CD4-positive, alpha-beta T cell (primary cell): ENCODE measurements around the gene CKAP2L. TPM values are rescaled to one million over a fixed set of nuclear protein-coding genes. Genes with fewer than 3 reads are reported as not detected.

Experiments
- ATAC-seq: fragments of 200-7000 bp; cut with Tn5 transposase; one replicate; pipeline ENCODE4 v1.10.0; 2022; ENCODE audit warnings: mild to moderate bottlenecking; ENCODE audit not compliant: poor library complexity
- CTCF ChIA-PET: fragments of 350-600 bp; sonication (Branson Sonifier 250); formaldehyde crosslinking; loops from one replicate; lab custom pipeline; 2021; ENCODE audit warnings: antibody characterized with exemption, inconsistent platforms; lab: Charles Lee
- POLR2A ChIA-PET: fragments of 350-600 bp; sonication (Branson Sonifier 250); formaldehyde crosslinking; loops from one replicate; lab custom pipeline; 2021; ENCODE audit warnings: antibody characterized with exemption, inconsistent platforms; lab: Charles Lee
- DNase-seq, 14 experiments: peaks; one replicate each; pipeline ENCODE4 v3.0.0-alpha.2; 2013 to 2020; ENCODE audit warnings: mixed read lengths in 2 of 14
- H3K27ac ChIP-seq, 2 donors: one replicate each; pipeline versions ENCODE4 v1.5.1 to v1.7.0; 2013; ENCODE audit warnings: low read length in 2 of 2, low read depth in 1 of 2, mild to moderate bottlenecking in 1 of 2
- H3K27me3 ChIP-seq, 2 experiments: 1 replicate in 1 of 2; 2 replicates in 1 of 2; pipeline versions ENCODE4 v1.6.1 to v1.7.0; 2013; ENCODE audit warnings: low read length in 2 of 2, control low read depth in 1 of 2, mild to moderate bottlenecking in 1 of 2, moderate library complexity in 1 of 2; ENCODE audit not compliant: insufficient read depth in 2 of 2, control insufficient read depth in 1 of 2
- H3K36me3 ChIP-seq: one replicate; pipeline ENCODE4 v1.6.1; 2013; ENCODE audit warnings: low read length, control low read depth; ENCODE audit not compliant: insufficient read depth
- H3K4me1 ChIP-seq: one replicate; pipeline ENCODE4 v1.6.1; 2013; ENCODE audit warnings: low read length, control low read depth; ENCODE audit not compliant: insufficient read depth
- H3K4me3 ChIP-seq: one replicate; pipeline ENCODE4 v1.5.1; 2013; ENCODE audit warnings: mild to moderate bottlenecking, low read length, moderate library complexity
- H3K9me3 ChIP-seq, 2 experiments: 1 replicate in 1 of 2; 2 replicates in 1 of 2; pipeline versions ENCODE4 v1.6.1 to v1.7.0; 2013; ENCODE audit warnings: low read length in 2 of 2, mild to moderate bottlenecking in 2 of 2, control low read depth in 1 of 2, moderate library complexity in 1 of 2; ENCODE audit not compliant: control insufficient read depth in 1 of 2, insufficient read depth in 1 of 2
- H3K27ac Mint-ChIP-seq: one replicate; pipeline ENCODE4 v1.8.0; 2020; ENCODE audit warnings: mixed read lengths
- H3K27me3 Mint-ChIP-seq: one replicate; pipeline ENCODE4 v1.8.0; 2021; ENCODE audit warnings: mixed read lengths
- H3K36me3 Mint-ChIP-seq: one replicate; pipeline ENCODE4 v1.8.0; 2021; ENCODE audit warnings: low read depth, mixed read lengths
- H3K4me1 Mint-ChIP-seq: one replicate; pipeline ENCODE4 v1.8.0; 2021; ENCODE audit warnings: low read depth, mixed read lengths
- H3K4me3 Mint-ChIP-seq: one replicate; pipeline ENCODE4 v1.8.0; 2020; ENCODE audit warnings: mild to moderate bottlenecking, mixed read lengths
- H3K9me3 Mint-ChIP-seq: one replicate; pipeline ENCODE4 v1.8.0; 2020; ENCODE audit warnings: mixed read lengths
- CTCF ChIP-seq: fragments of 200-600 bp; IDR thresholded peaks from one replicate; pipeline ENCODE4 v1.8.0; 2022; ENCODE audit warnings: antibody characterized with exemption, mild to moderate bottlenecking
- intact Hi-C, 2 experiments: fragments of 100-400 bp; cut with DNase I in 1 of 2; cut with micrococcal nuclease in 1 of 2; formaldehyde crosslinking; loops; one replicate each; pipeline versions ENCODE4 v1.15.1 to v1.9.0; 2023 to 2025; cut with DNase I, micrococcal nuclease
- total RNA-seq, 174 experiments: library from RNA in 2 of 174; stranded (reverse) in 2 of 174; gene quantifications; one replicate each; pipeline ENCODE4 v1.2.3 and lab custom pipeline; 2021 to 2026

CKAP2L gene
- total RNA-seq, 2 experiments from 2014 or later, result 0.08 to 0.50 TPM

- H3K4me3 Mint-ChIP-seq, result no peak overlapping the region
- Histone ChIP-seq H3K36me3 (no peaks in the 10 kb centered on the region), H3K27me3 (no peaks in the 10 kb centered on the region), H3K9me3 (no peaks in the 10 kb centered on the region), H3K27ac (no peak overlapping the region), H3K4me1 (no peaks in the 10 kb centered on the region), H3K4me3 (no peak overlapping the region)
- H3K4me1 Mint-ChIP-seq, result no peaks in the 10 kb centered on the region
- DNase-seq (no peak), ATAC-seq (no peak)
- no peak for TF ChIP-seq CTCF
- no peaks in the 10 kb centered on the region for H3K36me3 Mint-ChIP-seq
- intact Hi-C loops, result no loop called here
- no peak overlapping the region for H3K27ac Mint-ChIP-seq
- no peaks in the 10 kb centered on the region for H3K9me3 Mint-ChIP-seq
- CTCF ChIA-PET, result interaction anchor here (0.8 kb wide), 1 partner anchor 134 kb away, joined by 4 read pairs; no protein-coding TSS in a partner anchor
- no peaks in the 10 kb centered on the region for H3K27me3 Mint-ChIP-seq
- POLR2A ChIA-PET, result no interaction called here
Observed at GRCh38 chr2:112733871-112734270, 30.5 kb downstream of the CKAP2L start.

GRCh38 chr2:112733456-112733855 is 31.0 kb downstream of the CKAP2L start:
- ChIA-PET POLR2A (no interaction called here), CTCF (no interaction called here)
- H3K9me3 Mint-ChIP-seq, result no peaks in the 10 kb centered on the region
- no peak for TF ChIP-seq CTCF
- ATAC-seq (no peak), DNase-seq (no peak)
- Histone ChIP-seq H3K4me3 (no peak overlapping the region), H3K27ac (no peak overlapping the region), H3K4me1 (no peaks in the 10 kb centered on the region), H3K9me3 (no peaks in the 10 kb centered on the region), H3K36me3 (no peaks in the 10 kb centered on the region), H3K27me3 (no peaks in the 10 kb centered on the region)
- no peaks in the 10 kb centered on the region for H3K4me1 Mint-ChIP-seq
- H3K4me3 Mint-ChIP-seq, result no peak overlapping the region
- intact Hi-C loops, result no loop called here
- no peaks in the 10 kb centered on the region for H3K27me3 Mint-ChIP-seq
- no peaks in the 10 kb centered on the region for H3K36me3 Mint-ChIP-seq
- H3K27ac Mint-ChIP-seq, result no peak overlapping the region

GRCh38 chr2:112731479-112731878 is 32.9 kb downstream of the CKAP2L start:
- CTCF ChIA-PET, result interaction anchor here (0.7 kb wide), 1 partner anchor 9 kb away, joined by 3 read pairs; no protein-coding TSS in a partner anchor
- H3K4me3 ChIP-seq, result no peak overlapping the region

More at GRCh38 chr2:112731479-112731878, 32.9 kb downstream of the CKAP2L start:
- no peaks in the 10 kb centered on the region for H3K27me3 ChIP-seq
- peaks cover 2% of the 10 kb centered on the region for H3K4me1 ChIP-seq
- intact Hi-C loops, result no loop called here
- no peaks in the 10 kb centered on the region for H3K9me3 ChIP-seq
- Mint-ChIP-seq H3K27me3 (no peaks in the 10 kb centered on the region), H3K27ac (no peak overlapping the region), H3K36me3 (no peaks in the 10 kb centered on the region), H3K4me3 (no peak overlapping the region), H3K4me1 (peaks cover 3% of the 10 kb centered on the region), H3K9me3 (no peaks in the 10 kb centered on the region)
- POLR2A ChIA-PET, result no interaction called here
- DNase-seq (no peak), ATAC-seq (no peak)
- H3K27ac ChIP-seq, result no peak overlapping the region
- H3K36me3 ChIP-seq, result no peaks in the 10 kb centered on the region
- no peak for TF ChIP-seq CTCF
